Thyroid gland (tissue), 4 donors: ENCODE results near the gene HEPH.
"Not testable (repeated sequence)": the region's sequence is repeated elsewhere in the genome, so short reads cannot be mapped to it uniquely, and the experiment has no call there.

Experiments
- POLR2A ChIP-seq, 2 donors: fragments of 450-650 bp; IDR thresholded peaks; one replicate each; pipeline ENCODE4 v1.6.1; 2017; ENCODE audit warnings: antibody characterized with exemption in 2 of 2, mild to moderate bottlenecking in 2 of 2, moderate library complexity in 1 of 2
- TF ChIP-seq, protein P1 (sequence below), 6 experiments: fragments of 200-600 bp in 3 of 6; fragments of 450-650 bp in 3 of 6; sonication (generic) in 3 of 6; IDR thresholded peaks; one replicate each; pipeline ENCODE4 v1.5.1; 2016 to 2019; ENCODE audit warnings: antibody characterized with exemption in 6 of 6, mild to moderate bottlenecking in 2 of 6, inconsistent platforms in 1 of 6, moderate library complexity in 1 of 6

DNA sequence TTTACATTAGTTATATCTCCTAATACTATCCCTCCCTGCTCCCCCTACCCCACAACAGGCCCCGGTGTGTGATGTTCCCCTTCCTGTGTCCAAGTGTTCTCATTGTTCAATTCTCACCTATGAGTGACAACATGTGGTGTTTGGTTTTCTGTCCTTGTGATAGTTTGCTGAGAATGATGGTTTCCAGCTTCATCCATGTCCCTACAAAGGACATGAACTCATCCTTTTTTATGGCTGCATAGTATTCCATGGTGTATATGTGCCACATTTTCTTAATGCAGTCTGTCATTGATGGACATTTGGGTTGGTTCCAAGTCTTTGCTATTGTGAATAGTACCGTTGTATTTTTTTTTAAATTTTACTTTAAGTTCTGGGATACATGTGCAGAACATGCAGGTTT, 42.7 kb upstream of the HEPH start:
- TF ChIP-seq, protein P1, sequence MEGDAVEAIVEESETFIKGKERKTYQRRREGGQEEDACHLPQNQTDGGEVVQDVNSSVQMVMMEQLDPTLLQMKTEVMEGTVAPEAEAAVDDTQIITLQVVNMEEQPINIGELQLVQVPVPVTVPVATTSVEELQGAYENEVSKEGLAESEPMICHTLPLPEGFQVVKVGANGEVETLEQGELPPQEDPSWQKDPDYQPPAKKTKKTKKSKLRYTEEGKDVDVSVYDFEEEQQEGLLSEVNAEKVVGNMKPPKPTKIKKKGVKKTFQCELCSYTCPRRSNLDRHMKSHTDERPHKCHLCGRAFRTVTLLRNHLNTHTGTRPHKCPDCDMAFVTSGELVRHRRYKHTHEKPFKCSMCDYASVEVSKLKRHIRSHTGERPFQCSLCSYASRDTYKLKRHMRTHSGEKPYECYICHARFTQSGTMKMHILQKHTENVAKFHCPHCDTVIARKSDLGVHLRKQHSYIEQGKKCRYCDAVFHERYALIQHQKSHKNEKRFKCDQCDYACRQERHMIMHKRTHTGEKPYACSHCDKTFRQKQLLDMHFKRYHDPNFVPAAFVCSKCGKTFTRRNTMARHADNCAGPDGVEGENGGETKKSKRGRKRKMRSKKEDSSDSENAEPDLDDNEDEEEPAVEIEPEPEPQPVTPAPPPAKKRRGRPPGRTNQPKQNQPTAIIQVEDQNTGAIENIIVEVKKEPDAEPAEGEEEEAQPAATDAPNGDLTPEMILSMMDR (IDR thresholded peaks at IDR 0.05) = not testable (repeated sequence)
- TF ChIP-seq POLR2A (IDR thresholded peaks at IDR 0.05) = not testable (repeated sequence)
